Measurements from ENCODE around the gene SIAH2.

DNA sequence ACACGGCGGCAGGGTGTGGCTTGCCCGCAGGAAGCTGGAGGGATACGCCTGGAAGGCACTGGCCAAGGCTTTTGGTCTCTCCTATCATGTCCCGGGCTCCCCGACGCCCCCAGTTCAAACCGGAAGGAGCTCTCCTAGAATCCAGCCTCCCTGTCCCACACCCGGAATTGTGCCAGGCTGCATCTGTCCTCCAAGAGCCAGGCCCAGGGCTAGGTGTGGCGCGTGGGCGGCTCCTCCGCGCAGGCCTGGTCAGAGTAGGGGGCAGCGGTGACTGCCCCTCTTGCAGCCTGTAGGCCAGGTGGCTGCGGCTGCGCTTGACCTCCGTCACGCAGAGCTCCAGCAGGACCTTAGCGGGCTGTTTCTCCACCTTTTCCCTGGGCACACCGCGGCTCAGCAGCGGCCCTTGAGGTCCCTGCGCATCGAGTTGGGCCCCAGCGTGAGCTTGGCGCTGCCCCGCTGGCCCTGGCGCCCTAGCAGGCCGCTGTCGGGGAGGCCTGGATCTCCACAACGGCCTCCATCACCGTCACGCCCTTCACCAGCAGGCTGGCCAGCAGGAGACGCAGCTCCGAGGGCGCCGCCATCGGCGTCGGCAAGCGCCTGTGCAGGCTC lies 15.9 kb upstream of the SIAH2 start:
- TF ChIP-seq POLR2AphosphoS5 (IDR thresholded peaks at IDR 0.05; ENCODE audit: borderline replicate concordance, low read depth, low read length) (no peak), EZH2 (IDR thresholded peaks at IDR 0.05) (no peak), FOXP2 (optimal IDR thresholded peaks at IDR 0.05; ENCODE audit: control extremely low read depth, extremely low read length, insufficient read depth) (no peak)

Measured in SK-N-MC (cell line).